Prostate gland (tissue), 2 donors: ENCODE data around the gene PXDC1. TPM values are rescaled to one million over a fixed set of nuclear protein-coding genes. Genes with fewer than 3 reads are reported as not detected.

Experiments used
- DNase-seq: peaks from one replicate; pipeline ENCODE4 v3.0.0-alpha.2; 2019; ENCODE audit warnings: low spot score
- H3K27ac ChIP-seq, 2 donors: fragments of 200-600 bp; sonication (generic); 2 replicates each; pipeline ENCODE4 v1.5.1; 2017 to 2019
- H3K27me3 ChIP-seq: fragments of 200-600 bp; sonication (generic); replicated peaks from 2 replicates; pipeline ENCODE4 v1.5.1; 2019; ENCODE audit not compliant: insufficient read depth
- H3K36me3 ChIP-seq, 2 donors: fragments of 200-600 bp; sonication (generic); 1 replicate in 1 of 2; 2 replicates in 1 of 2; pipeline versions ENCODE4 v1.5.1 to v1.8.1; 2017 to 2019
- H3K4me1 ChIP-seq: fragments of 200-600 bp; sonication (generic); replicated peaks from 2 replicates; pipeline ENCODE4 v1.5.1; 2019
- H3K4me3 ChIP-seq, 2 donors: fragments of 200-600 bp; sonication (generic); 2 replicates each; pipeline ENCODE4 v1.5.1; 2017 to 2019
- H3K9me3 ChIP-seq: fragments of 200-600 bp; sonication (generic); 2 replicates; pipeline ENCODE4 v1.5.1; 2017
- POLR2A ChIP-seq: fragments of 450-650 bp; IDR thresholded peaks from one replicate; pipeline ENCODE4 v1.6.1; 2016; ENCODE audit warnings: antibody characterized with exemption, mild to moderate bottlenecking
- POLR2AphosphoS5 ChIP-seq: sonication (generic); formaldehyde crosslinking; IDR thresholded peaks from one replicate; pipeline ENCODE4 v1.6.1; 2017; ENCODE audit warnings: antibody characterized with exemption
- WGBS: methylation state at CpG from one replicate; pipeline ENCODE4 v1.1.5; 2018; 5-methylcytosine and 5-hydroxymethylcytosine counted together
- intact Hi-C: fragments of 100-400 bp; cut with DNase I; formaldehyde crosslinking; loops from one replicate; pipeline ENCODE4 v1.14.2; 2022
- total RNA-seq, 2 donors: library from RNA; depleted of rRNA; stranded (reverse); fragments of >200 nt; gene quantifications; one replicate each; pipeline ENCODE4 v1.1.0, GENCODE V29; 2016
- TF ChIP-seq, protein P1 (sequence below), 4 experiments: fragments of 200-600 bp in 2 of 4; fragments of 450-650 bp in 2 of 4; sonication (generic) in 2 of 4; IDR thresholded peaks; 1 replicate in 3 of 4; 2 replicates in 1 of 4; pipeline ENCODE4 v1.5.1; 2016 to 2019; ENCODE audit warnings: antibody characterized with exemption in 4 of 4, mild to moderate bottlenecking in 2 of 4, moderate library complexity in 2 of 4

PXDC1 gene
- total RNA-seq, 2 donors from 2014 or later: 40.5 to 59.5 TPM

DNA sequence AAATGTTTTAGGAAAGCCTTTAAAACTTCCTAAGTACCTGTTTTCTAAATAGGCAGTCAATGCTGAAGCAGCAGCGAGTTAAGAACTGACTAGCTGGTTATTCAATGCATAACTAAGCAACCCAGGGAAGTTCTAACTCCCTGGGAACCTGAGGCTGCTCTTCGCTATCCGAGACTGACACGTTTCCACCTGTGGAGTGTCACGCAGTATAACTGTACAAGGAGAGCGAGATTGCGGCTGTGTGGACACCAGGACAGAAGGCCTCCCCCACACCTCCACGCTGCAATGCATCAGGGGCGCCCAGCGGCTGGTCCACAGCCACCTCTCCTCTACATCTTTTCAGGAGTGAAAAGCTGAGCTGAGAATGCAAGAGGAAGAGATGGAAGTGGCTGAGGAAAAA, 8.0 kb downstream of the PXDC1 start:
- Histone ChIP-seq H3K9me3 (no peaks in the 10 kb centered on the region), H3K4me3 (no peak overlapping the region), H3K27ac (peak overlapping the region; percentile 65 to 71), H3K27me3 (no peaks in the 10 kb centered on the region), H3K4me1 (peaks cover 28% of the 10 kb centered on the region), H3K36me3 (no peaks in the 10 kb centered on the region)
- TF ChIP-seq, protein P1, sequence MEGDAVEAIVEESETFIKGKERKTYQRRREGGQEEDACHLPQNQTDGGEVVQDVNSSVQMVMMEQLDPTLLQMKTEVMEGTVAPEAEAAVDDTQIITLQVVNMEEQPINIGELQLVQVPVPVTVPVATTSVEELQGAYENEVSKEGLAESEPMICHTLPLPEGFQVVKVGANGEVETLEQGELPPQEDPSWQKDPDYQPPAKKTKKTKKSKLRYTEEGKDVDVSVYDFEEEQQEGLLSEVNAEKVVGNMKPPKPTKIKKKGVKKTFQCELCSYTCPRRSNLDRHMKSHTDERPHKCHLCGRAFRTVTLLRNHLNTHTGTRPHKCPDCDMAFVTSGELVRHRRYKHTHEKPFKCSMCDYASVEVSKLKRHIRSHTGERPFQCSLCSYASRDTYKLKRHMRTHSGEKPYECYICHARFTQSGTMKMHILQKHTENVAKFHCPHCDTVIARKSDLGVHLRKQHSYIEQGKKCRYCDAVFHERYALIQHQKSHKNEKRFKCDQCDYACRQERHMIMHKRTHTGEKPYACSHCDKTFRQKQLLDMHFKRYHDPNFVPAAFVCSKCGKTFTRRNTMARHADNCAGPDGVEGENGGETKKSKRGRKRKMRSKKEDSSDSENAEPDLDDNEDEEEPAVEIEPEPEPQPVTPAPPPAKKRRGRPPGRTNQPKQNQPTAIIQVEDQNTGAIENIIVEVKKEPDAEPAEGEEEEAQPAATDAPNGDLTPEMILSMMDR (IDR thresholded peaks at IDR 0.05): no peak
- TF ChIP-seq POLR2A (no peak), POLR2AphosphoS5 (no peak)
- intact Hi-C loops: loop anchor here (2.0 to 10.0 kb wide), 3 partner anchors 143 to 391 kb away; partner anchors contain the start of gene ECI2
- DNase-seq: no peak
- WGBS: 93% methylated on average over 10 of the region's 10 CpGs

DNA sequence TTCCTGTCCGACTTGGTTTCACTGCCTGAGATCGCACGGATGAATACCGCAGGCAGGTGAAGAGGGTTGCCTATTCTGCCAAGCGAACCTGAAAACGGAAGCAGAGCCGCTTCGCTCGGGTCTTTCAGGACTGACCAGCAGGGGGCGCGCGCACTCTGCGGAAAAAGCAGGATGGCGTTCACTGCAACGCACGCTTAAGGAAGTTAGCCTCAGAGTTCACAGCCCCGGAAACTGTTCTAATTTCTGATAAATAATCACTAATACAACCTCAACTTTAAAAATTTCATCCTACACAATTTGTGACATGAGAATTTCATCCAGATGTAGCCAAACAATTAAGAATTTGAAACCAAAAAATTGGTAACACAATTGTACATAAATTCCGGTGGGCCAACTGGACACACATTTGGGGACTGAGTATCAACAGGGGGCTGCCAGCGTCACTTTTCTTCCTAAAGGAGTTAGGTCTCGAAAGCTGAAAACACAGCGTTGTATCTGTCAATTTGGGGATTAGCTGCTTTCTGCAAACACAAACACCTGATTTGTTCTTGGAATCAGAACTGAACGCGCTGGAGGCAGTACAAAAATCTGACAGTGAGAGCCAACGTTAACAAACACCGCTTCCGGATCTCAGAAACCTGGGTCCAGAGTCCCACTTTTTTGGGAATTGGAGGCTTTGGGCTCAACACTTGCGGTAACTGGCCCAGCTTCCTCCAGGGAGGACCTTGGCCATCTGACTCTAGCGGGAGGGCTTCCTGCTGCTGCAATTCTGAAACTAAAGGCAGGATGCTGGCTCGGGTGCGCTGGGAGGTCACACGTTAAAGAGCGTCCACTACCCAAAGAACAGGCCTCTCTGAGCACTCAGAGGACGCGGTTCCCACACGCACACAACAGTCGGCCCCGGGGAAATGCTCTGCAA, 8.8 kb downstream of the PXDC1 start:
- 15% methylated on average over 37 of the region's 37 CpGs for WGBS

DNA sequence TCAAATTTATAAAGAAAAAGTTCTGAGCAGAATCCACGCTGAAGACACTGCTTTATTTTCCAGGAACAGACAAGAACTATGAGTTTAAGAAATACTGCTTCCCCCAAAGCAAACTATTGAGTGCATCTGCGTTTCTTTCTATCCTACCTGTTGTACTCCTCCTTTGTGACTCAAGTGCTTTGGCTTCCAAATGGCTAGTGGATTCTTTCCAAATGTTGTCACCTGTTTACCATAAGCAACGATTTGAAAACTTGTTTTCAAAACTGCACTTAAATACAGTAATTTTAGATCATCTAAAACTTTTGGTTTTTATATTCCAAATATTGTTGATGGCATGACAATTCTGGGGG, 9.5 kb downstream of the PXDC1 start:
- peak overlapping the region; percentile 65 to 71 for H3K27ac ChIP-seq

More for the DNA sequence above, 8.8 kb downstream of the PXDC1 start:
- Histone ChIP-seq H3K27ac (peak overlapping the region; percentile 65 to 71), H3K36me3 (no peaks in the 10 kb centered on the region), H3K4me1 (peaks cover 23% of the 10 kb centered on the region), H3K4me3 (no peak overlapping the region), H3K9me3 (no peaks in the 10 kb centered on the region), H3K27me3 (no peaks in the 10 kb centered on the region)
- intact Hi-C loops: loop anchor here (2.0 to 10.0 kb wide), 3 partner anchors 144 to 392 kb away; partner anchors contain the start of gene ECI2
- peak; percentile 86 for DNase-seq
- no peak for TF ChIP-seq POLR2A
- peak; percentile 71 for TF ChIP-seq POLR2AphosphoS5
- TF ChIP-seq, protein P1 (IDR thresholded peaks at IDR 0.05): peak; percentile 93 to 99 (median 96)

DNA sequence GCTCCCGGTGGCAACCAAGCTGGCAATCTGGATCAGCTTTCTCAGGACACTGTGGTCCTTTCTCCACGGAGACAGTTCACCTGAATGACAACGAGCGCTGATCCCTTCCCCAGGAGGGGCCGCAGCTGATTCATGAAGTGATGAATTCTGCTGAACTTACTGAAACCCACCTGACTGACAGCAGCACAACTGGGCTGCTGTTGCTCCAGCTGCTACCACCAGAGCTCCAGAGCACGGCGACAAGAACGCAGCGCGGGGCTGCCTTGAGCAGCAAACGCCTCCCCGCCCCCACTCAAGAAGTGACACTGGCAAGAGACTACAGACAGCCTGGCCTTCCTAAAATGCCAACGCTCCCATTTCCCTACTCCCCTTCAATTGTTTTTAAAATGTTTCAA, 10.0 kb downstream of the PXDC1 start:
- H3K27me3 ChIP-seq: no peaks in the 10 kb centered on the region
- H3K4me3 ChIP-seq: no peak overlapping the region
- 77% methylated on average over 13 of the region's 13 CpGs for WGBS
- peaks cover 23% of the 10 kb centered on the region for H3K4me1 ChIP-seq
- intact Hi-C loops: loop anchor here (10.0 kb wide), 1 partner anchor 393 kb away; the partner anchor contains the start of gene ECI2
- H3K27ac ChIP-seq: peak overlapping the region; percentile 65 to 71
- H3K36me3 ChIP-seq: peaks cover 0 to 2% of the 10 kb centered on the region in 2 donors
- TF ChIP-seq POLR2AphosphoS5 (no peak), POLR2A (no peak)
- TF ChIP-seq, protein P1 (IDR thresholded peaks at IDR 0.05): no peak
- H3K9me3 ChIP-seq: no peaks in the 10 kb centered on the region
- no peak for DNase-seq

More for the DNA sequence above, 9.5 kb downstream of the PXDC1 start:
- Histone ChIP-seq H3K4me3 (no peak overlapping the region), H3K4me1 (peaks cover 23% of the 10 kb centered on the region), H3K36me3 (peaks cover 0 to 2% of the 10 kb centered on the region in 2 donors), H3K27me3 (no peaks in the 10 kb centered on the region), H3K9me3 (no peaks in the 10 kb centered on the region)
- 28% methylated on average over 3 of the region's 3 CpGs for WGBS
- intact Hi-C loops: loop anchor here (2.0 to 10.0 kb wide), 3 partner anchors 145 to 393 kb away; partner anchors contain the start of gene ECI2
- no peak for TF ChIP-seq POLR2AphosphoS5
- DNase-seq: no peak

DNA sequence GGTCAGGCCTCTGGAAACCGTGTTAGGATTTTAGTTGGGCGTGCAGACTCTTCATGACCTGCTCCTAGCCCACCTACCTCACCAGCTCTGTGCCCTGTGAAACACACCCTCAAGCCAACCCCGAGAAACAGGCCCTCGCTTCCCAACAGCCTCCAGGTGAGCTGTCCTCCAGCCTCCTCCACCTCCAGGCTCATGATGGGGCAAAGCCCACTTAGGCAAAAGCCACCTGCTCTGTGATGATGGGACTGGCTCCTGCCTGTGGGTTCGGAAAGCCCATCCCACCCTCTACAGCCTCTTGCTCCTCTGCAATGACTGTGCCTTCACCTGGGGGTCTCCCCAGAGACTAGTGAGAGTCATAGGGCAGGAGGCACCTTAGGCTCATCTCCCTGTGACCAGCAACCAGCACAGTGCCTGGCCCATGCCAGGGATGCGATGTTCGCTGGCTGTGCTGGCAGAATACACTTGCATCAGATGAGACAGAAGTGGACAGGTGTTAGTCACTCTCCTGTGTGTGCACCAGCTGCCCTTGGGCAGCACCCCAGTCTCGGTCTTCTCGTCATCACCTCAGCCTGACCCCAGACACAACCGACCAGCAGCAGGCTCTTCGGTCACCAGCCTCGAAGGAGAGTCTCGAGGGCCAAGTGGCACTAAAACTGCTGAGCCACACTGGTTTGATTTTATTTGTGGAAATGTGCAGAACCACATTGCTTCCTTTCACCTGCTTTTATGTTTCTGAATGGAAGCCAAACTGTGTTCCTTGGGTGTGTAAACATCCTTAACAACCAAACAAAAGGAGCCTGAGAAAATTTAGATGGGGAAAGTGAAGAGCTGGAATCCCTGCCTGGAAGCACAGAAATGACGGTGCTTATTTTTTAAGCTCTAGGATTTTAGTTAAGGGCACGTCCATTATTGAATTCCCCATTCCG, 10.7 kb downstream of the PXDC1 start:
- Histone ChIP-seq H3K36me3 (peaks cover 0 to 2% of the 10 kb centered on the region in 2 donors), H3K27me3 (no peaks in the 10 kb centered on the region), H3K9me3 (no peaks in the 10 kb centered on the region), H3K4me1 (peaks cover 23% of the 10 kb centered on the region), H3K27ac (peak overlapping the region; percentile 65 to 71), H3K4me3 (no peak overlapping the region)
- TF ChIP-seq POLR2AphosphoS5 (peak; percentile 79), POLR2A (no peak)
- DNase-seq: no peak
- intact Hi-C loops: loop anchor here (10.0 kb wide), 1 partner anchor 394 kb away; the partner anchor contains the start of gene ECI2
- 51% methylated on average over 16 of the region's 16 CpGs for WGBS
